HG03520 (cell line): ENCODE measurements around the gene ENAM.
"Not testable (repeated sequence)": the region's sequence is repeated elsewhere in the genome, so short reads cannot be mapped to it uniquely, and the experiment has no call there.

Source experiments
- ATAC-seq: cut with Tn5 transposase; IDR thresholded peaks from one replicate; pipeline ENCODE4 v1.9.1; 2021; ENCODE audit warnings: mild to moderate bottlenecking, moderate library complexity; ENCODE audit not compliant: unreplicated experiment

ENAM gene

DNA sequence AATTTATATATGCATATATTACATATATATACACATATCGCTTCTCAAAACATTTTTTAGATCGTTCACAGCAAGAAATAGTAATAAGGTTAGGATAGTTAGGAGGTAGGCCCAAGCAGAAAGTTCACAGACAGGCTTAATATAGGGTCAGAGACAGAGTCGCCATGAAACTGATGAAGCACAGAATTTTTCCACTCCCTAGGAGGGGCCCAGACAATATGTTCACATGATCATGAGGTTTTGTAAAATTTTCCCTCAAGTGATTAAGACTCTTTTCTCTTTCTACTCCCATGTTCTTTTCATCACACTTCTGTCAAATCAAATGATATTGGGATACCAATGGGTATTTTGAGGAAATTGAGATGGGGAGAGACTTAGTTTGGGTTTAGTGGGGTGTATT lies 5.2 kb upstream of the ENAM start:
- no peak for ATAC-seq

DNA sequence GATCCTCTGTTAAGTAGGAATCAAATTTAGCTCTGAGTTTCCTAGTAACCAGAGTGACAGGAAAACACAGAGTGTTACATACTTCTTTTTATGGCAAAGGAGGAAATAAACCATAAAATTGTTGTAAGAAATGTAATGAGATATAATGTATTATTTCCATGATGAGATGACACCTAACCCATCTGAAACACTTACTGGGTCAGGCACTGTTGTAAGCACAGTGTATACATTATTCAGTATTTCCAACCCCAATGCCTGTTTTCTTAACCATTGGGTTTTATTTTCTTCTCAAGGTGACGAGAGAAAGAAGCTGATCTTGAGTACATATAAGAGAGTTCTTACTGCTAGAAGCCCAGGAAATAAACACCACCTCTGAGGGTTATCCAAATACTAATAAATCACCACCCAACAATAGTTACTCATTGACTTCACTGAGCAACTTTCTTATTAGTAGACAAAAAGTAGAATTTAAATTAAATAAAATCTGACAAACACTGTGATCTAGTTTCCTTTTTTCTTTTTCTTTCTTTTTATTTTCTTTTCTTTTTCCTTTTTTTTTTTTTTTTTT lies 4.2 kb upstream of the ENAM start:
- ATAC-seq, result no peak

DNA sequence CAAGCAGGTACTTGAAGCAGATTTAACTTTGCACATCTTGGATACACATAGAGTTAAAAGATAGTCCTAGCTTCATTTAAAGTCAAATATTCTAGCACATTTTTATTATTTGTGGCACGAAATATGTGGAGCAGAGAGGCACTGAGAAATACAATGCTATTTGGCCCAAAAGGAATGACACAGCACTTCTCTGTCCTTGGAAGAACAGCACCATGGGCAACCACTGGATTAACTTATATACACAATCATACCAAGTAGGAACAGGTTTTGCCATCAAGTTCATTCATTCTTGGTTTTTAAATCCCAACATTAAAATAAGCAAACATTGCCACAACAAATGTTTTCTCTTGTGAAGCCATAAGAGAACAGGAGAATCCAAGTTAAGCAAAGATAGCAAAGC lies 924 bp upstream of the ENAM start:
- ATAC-seq, result no peak

DNA sequence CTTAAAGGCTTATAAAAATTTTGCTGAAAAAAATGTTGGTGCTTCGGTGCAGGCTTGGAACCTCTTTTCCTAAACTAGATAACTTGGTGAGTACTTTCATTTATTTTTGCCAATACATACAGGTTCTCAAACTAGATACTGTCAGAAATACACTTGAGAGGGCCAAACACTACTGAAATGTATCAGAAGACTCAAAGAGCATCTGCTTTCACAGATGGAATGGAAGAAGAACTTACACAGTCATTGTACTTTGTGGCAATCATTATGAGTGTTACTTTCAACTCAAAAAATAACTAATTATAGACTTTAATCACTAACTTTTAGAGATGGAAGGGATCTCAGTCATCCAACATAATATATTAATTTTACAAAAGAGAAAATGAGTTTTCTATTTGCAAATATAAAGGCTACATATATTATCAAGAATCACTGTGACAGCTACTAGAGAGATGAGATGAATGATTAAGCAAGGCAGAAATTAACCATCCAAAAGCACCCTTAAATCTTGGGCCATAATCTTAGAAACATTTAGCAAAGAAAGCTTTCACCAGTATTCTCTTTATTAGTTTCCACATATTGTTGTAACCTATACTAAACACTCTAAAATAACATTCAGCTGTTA lies 1.0 kb downstream of the ENAM start:
- ATAC-seq, result peak; percentile 74

DNA sequence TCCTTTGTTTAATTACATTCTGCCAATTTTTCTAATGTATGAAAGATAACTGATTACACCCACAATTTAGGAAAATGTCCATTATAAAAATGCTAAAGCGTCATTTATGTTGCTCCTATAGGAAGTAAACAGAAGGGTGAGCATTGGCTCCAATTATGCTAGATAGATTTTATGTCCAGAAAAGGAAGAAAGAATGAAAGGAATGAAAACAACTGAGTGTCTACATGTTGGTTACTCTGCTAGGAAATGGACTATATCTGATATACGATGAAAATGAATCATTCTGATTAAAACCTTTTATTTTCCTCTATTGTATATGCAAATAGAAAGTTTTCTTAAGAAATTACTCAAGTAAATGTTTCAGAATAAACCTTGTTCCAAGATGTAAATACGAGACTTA lies 1.6 kb downstream of the ENAM start:
- no peak for ATAC-seq

DNA sequence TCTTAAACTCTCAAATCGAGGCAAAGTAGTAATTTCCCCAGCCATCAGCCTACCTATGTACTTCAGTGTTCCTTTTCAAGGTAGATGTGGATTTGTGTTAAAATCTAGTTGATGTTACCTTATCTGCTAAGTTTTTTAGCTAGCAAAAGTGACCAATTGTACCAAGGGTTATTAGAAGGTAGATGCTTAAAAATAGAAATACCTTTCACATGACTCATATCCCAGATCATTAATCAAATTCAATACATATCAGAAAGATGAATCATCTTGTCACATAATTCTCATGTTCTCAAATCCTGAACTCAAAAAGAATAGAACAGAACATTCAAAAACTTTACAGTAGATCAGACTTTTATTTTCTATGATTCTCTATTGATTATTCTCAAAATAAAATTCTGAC lies 3.5 kb downstream of the ENAM start:
- no peak for ATAC-seq

DNA sequence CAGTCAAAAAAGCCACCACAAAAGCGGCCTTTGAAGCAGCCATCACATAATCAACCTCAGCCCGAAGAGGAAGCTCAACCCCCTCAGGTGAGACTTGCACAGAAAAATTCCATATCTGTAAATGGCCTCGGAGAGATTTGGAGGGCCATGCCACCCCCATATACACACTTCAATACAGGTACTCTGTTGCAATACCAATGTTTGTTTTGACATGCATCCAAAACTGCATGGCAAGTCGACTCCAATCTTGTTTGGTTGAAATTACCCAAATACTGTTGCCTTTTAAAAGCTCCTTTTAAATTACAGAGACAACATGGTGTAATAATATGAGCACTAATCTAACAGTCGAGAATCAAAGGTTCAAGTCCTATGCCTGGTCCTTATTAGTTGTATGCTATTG lies 5.9 kb downstream of the ENAM start:
- no peak for ATAC-seq

GRCh38 chr4:70637239-70637913 lies 8.8 kb downstream of the ENAM start:
- ATAC-seq, result no peak

GRCh38 chr4:70640192-70640591 lies 11.6 kb downstream of the ENAM start:
- peak; percentile 52 for ATAC-seq

DNA sequence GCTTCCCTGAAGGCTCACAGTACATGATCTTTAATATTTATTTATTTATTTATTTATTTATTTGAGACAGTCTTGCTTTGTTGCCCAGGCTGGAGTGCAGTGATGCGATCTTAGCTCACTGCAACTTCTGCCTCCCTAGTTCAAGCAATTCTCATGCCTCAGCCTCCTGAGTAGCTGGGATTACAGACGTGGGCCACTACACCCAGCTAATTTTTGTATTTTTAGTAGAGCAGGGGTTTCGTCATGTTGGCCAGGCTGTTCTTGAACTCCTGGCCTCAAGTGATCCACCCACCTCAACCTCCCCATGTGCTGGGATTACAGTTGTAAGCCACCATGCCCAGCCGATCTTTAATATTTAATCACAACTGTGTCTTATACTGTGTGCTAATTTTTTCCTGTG lies 22.2 kb downstream of the ENAM start:
- ATAC-seq, result not testable (repeated sequence)

DNA sequence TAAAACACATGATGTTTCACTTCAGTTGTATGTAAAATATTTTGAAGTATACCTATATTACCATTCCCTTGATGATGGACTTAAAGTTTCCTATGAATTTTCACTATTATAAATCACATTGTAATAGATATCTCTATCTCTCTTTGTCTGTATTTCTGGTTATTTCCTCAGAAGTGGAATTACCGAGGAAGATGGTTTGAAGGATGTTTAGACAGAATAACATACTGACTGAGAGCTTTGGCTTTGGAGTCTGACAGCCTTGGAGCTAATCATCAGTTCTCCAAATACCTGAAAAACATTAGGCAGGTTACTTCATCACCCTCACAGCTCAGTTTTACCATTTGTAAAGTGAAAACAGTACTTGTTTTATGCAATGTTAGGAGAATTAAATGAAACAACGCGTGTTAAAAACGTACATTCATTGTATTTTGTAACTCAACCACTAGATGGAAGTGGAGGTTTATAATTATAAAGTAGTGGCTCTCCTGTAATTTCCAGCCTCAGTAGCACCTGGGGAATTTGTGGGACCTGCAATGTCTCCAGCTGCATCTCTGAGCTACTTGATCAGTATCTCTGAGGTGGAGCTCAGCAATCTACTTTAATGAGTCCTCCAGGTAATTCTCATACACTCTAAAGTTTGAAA lies 23.4 kb downstream of the ENAM start:
- ATAC-seq, result peak; percentile 43

GRCh38 chr4:70654605-70655011 lies 26.1 kb downstream of the ENAM start:
- ATAC-seq, result no peak

DNA sequence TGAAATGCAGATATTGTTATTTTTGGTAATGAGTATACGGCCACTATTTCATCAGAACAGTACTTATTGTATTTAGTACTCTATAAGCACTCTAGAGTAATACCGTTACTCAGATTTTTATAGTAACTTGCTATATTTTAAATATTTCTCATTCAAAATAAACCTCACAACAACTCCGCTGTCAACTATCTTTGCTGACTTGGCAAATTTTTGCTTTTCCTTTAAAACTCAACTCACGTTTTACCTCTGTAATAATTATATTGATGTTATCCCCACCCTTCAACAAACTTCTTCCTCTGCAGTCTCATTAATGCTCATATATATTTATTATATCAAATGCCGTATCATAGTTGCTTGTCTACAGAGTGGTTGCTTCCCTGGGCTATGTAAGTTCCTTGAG lies 28.8 kb downstream of the ENAM start:
- no peak for ATAC-seq

DNA sequence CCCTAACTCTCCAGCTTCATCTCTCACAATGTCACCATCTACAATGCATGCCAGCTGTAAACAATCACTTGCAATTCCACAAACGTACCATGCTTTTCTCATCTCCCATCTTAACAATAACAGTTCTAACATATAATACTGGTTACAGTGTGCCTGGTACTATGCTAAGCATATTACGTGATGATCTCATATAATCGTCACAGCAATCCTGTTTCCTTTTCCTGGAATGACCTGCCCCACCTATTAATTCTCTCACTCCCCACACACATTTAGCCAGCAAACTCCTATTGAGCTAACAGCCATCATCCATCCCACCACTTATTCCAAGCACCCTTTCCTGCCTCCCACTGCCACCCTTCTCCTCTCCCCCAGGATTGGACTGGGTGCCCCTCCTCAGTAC lies 29.9 kb downstream of the ENAM start:
- ATAC-seq, result no peak

DNA sequence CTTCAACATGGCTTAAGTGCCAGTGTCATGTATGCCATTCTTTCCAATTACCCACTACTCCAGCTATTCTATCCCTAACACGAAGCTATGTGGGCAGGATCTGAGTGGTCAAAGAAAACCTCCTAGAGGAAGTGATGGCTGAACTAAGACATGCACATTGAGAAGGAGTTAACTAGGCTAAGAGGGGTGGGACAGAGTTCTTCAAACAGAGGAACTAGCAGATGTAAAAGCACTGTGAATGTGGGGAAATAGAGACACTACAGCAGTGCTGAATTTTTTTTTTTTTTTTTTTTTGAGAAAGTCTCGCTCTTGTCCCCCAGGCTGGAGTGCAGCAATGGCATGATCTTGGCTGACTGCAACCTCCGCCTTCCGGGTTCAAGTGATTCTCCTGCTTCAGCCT lies 31.6 kb downstream of the ENAM start:
- no peak for ATAC-seq

DNA sequence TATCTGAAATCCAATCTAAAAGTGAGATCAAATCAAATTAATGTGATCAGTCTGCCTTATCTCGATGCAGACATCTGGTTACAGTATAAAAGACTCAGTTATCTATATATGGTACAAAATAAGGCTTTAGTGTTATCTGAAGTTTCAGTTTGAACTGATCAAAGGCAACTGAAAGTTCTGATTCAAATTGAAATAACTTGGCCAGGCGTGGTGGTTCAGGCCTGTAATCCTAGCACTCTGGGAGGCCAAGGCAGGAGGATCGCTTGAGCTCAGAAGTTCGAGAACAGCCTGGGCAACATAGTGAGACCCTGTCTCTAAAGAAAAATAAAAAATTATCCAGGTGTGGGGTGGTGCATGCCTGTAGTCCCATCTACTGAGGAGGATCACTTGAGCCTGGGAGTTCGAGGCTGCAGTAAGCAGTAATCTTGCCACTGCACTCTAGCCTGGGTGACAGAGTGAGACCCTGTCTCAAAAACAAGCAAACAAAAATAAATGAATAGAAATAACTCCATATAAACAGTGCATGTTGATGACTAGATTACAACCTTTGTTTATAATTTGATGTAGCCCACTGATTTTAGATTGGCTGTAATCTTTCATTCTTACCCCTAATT lies 32.9 kb downstream of the ENAM start:
- ATAC-seq, result peak; percentile 71

GRCh38 chr4:70666369-70666768 lies 37.8 kb downstream of the ENAM start, which contains the start of gene JCHAIN:
JCHAIN (minus strand) TSS chr4:70666508; CDS start chr4:70666490, 18 bp downstream.
- peak; percentile 40 for ATAC-seq

DNA sequence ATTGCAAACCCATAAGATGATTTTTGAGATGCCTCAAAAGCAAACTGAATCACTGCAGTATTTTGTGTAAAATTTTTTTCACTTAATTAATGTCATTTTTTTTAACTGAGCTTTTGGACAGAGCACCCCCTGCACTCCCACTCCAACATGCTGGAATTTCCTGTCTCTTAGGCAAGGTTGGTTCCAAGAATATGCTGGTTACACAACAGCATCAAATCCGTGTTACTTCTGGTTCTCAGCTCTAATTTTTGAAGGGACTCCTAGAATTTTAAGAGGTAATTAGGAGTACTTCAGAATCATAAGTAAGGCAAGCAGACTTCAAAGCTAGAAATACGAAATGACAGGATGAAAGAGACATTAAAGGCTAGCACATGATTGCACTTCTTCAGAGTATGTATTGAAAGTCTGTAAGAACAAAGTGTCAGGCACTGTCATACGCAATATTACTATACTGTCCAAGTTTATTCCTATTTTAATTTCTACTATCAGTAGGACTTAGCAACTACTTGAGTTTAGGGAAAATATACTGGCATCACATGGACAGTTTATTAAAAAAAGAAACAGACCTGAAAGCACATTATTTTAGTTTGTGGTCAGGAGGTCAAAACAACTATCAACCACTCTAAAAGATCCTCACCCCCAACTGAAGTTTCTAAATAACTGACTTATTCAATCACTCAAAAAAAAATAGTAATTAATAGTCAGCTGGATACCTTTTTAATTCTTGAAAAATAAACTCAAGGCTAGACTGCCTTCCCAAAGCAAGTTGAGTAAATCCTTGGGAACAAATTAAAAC lies 39.4 kb downstream of the ENAM start:
- no peak for ATAC-seq

DNA sequence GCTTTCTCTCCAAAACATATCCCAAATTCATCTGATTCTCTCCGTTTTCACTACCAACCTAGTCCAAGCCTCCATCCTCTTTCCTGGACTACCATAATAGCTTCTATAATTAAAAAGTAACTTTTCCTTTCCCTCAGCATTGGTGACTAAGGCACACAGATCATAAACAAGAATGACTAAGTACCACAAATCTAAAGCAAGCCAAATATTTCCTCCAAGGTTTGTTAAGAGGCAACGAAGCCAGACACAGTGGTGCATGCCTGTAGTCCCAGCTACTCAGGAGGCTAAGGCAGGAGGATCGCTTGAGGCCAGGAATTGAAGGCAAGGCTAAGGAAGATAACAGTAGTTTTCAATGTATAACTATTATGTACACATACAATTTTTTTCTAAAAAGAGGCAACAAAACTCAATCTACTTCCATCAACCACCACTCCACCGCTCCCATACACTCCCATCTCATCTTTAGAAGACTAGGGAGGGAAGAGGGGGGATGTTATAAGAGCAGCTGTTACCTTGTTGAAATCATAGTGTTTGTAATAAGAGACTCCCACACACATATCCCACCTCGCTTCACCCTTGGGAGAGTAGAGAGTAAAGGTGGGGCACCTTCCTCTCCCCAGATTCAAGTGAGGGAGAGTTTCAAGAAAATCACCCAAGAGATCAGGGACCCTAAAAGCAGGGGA lies 41.9 kb downstream of the ENAM start:
- ATAC-seq, result no peak

DNA sequence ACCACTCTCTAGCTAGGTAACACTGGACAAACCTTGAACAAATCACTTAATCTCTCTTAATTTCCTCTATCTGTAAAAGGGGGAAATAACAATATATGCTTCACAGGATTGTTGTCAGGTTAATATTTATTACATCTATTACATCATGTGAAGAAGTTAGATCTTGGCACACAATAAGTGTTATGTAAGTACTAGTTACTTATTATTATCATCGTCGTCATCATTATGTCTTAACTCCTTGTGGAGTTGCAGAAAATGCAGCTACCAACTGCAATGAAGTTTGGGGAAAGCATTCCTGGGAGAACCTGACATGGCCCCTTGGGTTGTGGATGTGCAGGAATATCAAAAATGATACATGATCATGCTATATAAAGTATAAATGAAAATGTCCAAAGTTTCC lies 42.5 kb downstream of the ENAM start:
- no peak for ATAC-seq
